CD8-positive, alpha-beta memory T cell (primary cell): ENCODE results near the gene SMYD3. TPM values are rescaled to one million over a fixed set of nuclear protein-coding genes. Genes with fewer than 3 reads are reported as not detected.
A peak's percentile ranks its signal among the peaks of the same experiment; 100 is the strongest.

ENCODE experiments used
- CTCF ChIA-PET: fragments of 350-600 bp; sonication (Branson Sonifier 250); formaldehyde crosslinking; loops from one replicate; lab custom pipeline; 2021; ENCODE audit warnings: antibody characterized with exemption; lab: Charles Lee
- POLR2A ChIA-PET: fragments of 350-600 bp; sonication (Branson Sonifier 250); formaldehyde crosslinking; loops from one replicate; lab custom pipeline; 2021; ENCODE audit warnings: antibody characterized with exemption; lab: Charles Lee
- DNase-seq, 5 donors: peaks; one replicate each; pipeline versions ENCODE4 v3.0.0 to v3.0.0-alpha.2; 2020 to 2022; ENCODE audit warnings: mixed read lengths in 1 of 5
- H3K27ac ChIP-seq: one replicate; pipeline ENCODE4 v1.7.0; 2013; ENCODE audit warnings: low read depth, mild to moderate bottlenecking, low read length, moderate library complexity
- H3K27me3 ChIP-seq: 2 replicates; pipeline ENCODE4 v1.7.0; 2013; ENCODE audit warnings: low read length, mild to moderate bottlenecking; ENCODE audit not compliant: insufficient read depth, poor library complexity, severe bottlenecking
- H3K36me3 ChIP-seq: 2 replicates; pipeline ENCODE4 v1.7.0; 2013; ENCODE audit warnings: mild to moderate bottlenecking, low read length, moderate library complexity; ENCODE audit not compliant: insufficient read depth
- H3K4me1 ChIP-seq: 2 replicates; pipeline ENCODE4 v1.7.0; 2013; ENCODE audit warnings: mild to moderate bottlenecking, low read length, moderate library complexity; ENCODE audit not compliant: insufficient read depth
- H3K4me3 ChIP-seq: 2 replicates; pipeline ENCODE4 v1.7.0; 2013; ENCODE audit warnings: mild to moderate bottlenecking, low read length
- H3K9me3 ChIP-seq: 2 replicates; pipeline ENCODE4 v1.7.0; 2013; ENCODE audit warnings: mild to moderate bottlenecking, low read length
- H3K27ac Mint-ChIP-seq, 8 donors: one replicate each; pipeline ENCODE4 v1.8.0; 2020 to 2021; ENCODE audit warnings: mixed read lengths in 8 of 8, mild to moderate bottlenecking in 6 of 8, inconsistent platforms in 3 of 8, moderate library complexity in 3 of 8
- H3K27me3 Mint-ChIP-seq, 2 donors: one replicate each; pipeline ENCODE4 v1.8.0; 2020 to 2021; ENCODE audit warnings: mixed read lengths in 2 of 2, mild to moderate bottlenecking in 1 of 2, moderate library complexity in 1 of 2
- H3K36me3 Mint-ChIP-seq, 3 donors: one replicate each; pipeline ENCODE4 v1.8.0; 2020 to 2021; ENCODE audit warnings: mixed read lengths in 3 of 3, inconsistent platforms in 1 of 3, mild to moderate bottlenecking in 1 of 3
- H3K4me1 Mint-ChIP-seq, 3 donors: one replicate each; pipeline ENCODE4 v1.8.0; 2020 to 2021; ENCODE audit warnings: mixed read lengths in 3 of 3, inconsistent platforms in 1 of 3, mild to moderate bottlenecking in 1 of 3
- H3K4me3 Mint-ChIP-seq, 7 donors: one replicate each; pipeline ENCODE4 v1.8.0; 2020 to 2021; ENCODE audit warnings: mixed read lengths in 7 of 7, mild to moderate bottlenecking in 6 of 7, moderate library complexity in 4 of 7, inconsistent platforms in 2 of 7
- H3K9me3 Mint-ChIP-seq, 5 donors: one replicate each; pipeline ENCODE4 v1.8.0; 2020 to 2022; ENCODE audit warnings: mixed read lengths in 5 of 5, mild to moderate bottlenecking in 3 of 5, moderate library complexity in 2 of 5, inconsistent platforms in 1 of 5
- polyA plus RNA-seq: library from polyadenylated mRNA; unstranded; fragments of 300-500 nt; fragmentation: Illumina TruSeq; gene quantifications from one replicate; pipeline ENCODE4 v1.2.3, GENCODE V29; 2021
- total RNA-seq, 2 experiments: library from RNA; stranded (reverse); gene quantifications; one replicate each; pipeline ENCODE4 v1.2.3, GENCODE V29; 2021

Gene SMYD3
- total and polyA plus RNA-seq, 3 experiments from 2014 or later, result 12.4 to 31.7 (median 14.5) TPM

- Mint-ChIP-seq H3K9me3 (peaks cover 0 to 27% (median 0%) of the 10 kb centered on the region in 5 donors), H3K27ac (no peak overlapping the region), H3K4me3 (no peak overlapping the region), H3K4me1 (peaks cover 13 to 26% (median 18%) of the 10 kb centered on the region in 3 donors), H3K36me3 (peaks cover under 1 to 34% (median 7%) of the 10 kb centered on the region in 3 donors), H3K27me3 (no peaks in the 10 kb centered on the region)
- Histone ChIP-seq H3K4me1 (no peaks in the 10 kb centered on the region), H3K4me3 (no peak overlapping the region), H3K27me3 (no peaks in the 10 kb centered on the region), H3K9me3 (no peaks in the 10 kb centered on the region), H3K27ac (no peak overlapping the region), H3K36me3 (no peaks in the 10 kb centered on the region)
- ChIA-PET POLR2A (no interaction called here), CTCF (no interaction called here)
- DNase-seq, result no peak
Measured at GRCh38 chr1:246425139-246425794, 81.8 kb downstream of the SMYD3 start.

- CTCF ChIA-PET, result no interaction called here
- no peaks in the 10 kb centered on the region for H3K36me3 ChIP-seq
- H3K4me1 ChIP-seq, result no peaks in the 10 kb centered on the region
- H3K27me3 Mint-ChIP-seq, result no peaks in the 10 kb centered on the region
- POLR2A ChIA-PET, result no interaction called here
- no peak for DNase-seq
- no peaks in the 10 kb centered on the region for H3K9me3 ChIP-seq
- peaks cover 0 to 32% (median 2%) of the 10 kb centered on the region in 5 donors for H3K9me3 Mint-ChIP-seq
- H3K27ac ChIP-seq, result no peak overlapping the region
- no peak overlapping the region for H3K27ac Mint-ChIP-seq
- no peaks in the 10 kb centered on the region for H3K27me3 ChIP-seq
- peaks cover 5 to 13% (median 8%) of the 10 kb centered on the region in 3 donors for H3K4me1 Mint-ChIP-seq
- H3K4me3 ChIP-seq, result no peak overlapping the region
- H3K4me3 Mint-ChIP-seq, result no peak overlapping the region
- H3K36me3 Mint-ChIP-seq, result peaks cover 20 to 47% (median 24%) of the 10 kb centered on the region in 3 donors
Measured at GRCh38 chr1:246420300-246420699, 86.8 kb downstream of the SMYD3 start.

GRCh38 chr1:246418565-246419312, 88.3 kb downstream of the SMYD3 start:
- Mint-ChIP-seq H3K27ac (peak overlapping the region in 1 of 8 donors; percentile 86), H3K4me3 (no peak overlapping the region), H3K36me3 (peaks cover 20 to 55% (median 24%) of the 10 kb centered on the region in 3 donors), H3K4me1 (peaks cover 5 to 13% (median 8%) of the 10 kb centered on the region in 3 donors), H3K27me3 (no peaks in the 10 kb centered on the region), H3K9me3 (peaks cover 0 to 34% (median 2%) of the 10 kb centered on the region in 5 donors)
- Histone ChIP-seq H3K27me3 (no peaks in the 10 kb centered on the region), H3K36me3 (no peaks in the 10 kb centered on the region), H3K4me1 (no peaks in the 10 kb centered on the region), H3K27ac (no peak overlapping the region), H3K4me3 (no peak overlapping the region), H3K9me3 (no peaks in the 10 kb centered on the region)
- POLR2A ChIA-PET, result no interaction called here
- DNase-seq, result no peak
- CTCF ChIA-PET, result no interaction called here

GRCh38 chr1:246417813-246418564, 89.1 kb downstream of the SMYD3 start:
- POLR2A ChIA-PET, result no interaction called here
- no peak for DNase-seq

GRCh38 chr1:246417152-246417812, 89.8 kb downstream of the SMYD3 start:
- Histone ChIP-seq H3K4me1 (no peaks in the 10 kb centered on the region), H3K27me3 (no peaks in the 10 kb centered on the region), H3K27ac (no peak overlapping the region), H3K4me3 (no peak overlapping the region), H3K9me3 (no peaks in the 10 kb centered on the region), H3K36me3 (no peaks in the 10 kb centered on the region)
- ChIA-PET CTCF (no interaction called here), POLR2A (no interaction called here)
- no peaks in the 10 kb centered on the region for H3K27me3 Mint-ChIP-seq
- peaks cover 21 to 63% (median 27%) of the 10 kb centered on the region in 3 donors for H3K36me3 Mint-ChIP-seq
- H3K4me3 Mint-ChIP-seq, result no peak overlapping the region
- peaks cover 4 to 13% (median 8%) of the 10 kb centered on the region in 3 donors for H3K4me1 Mint-ChIP-seq
- H3K27ac Mint-ChIP-seq, result peak overlapping the region in 1 of 8 donors; percentile 51
- peaks cover 0 to 47% (median 2%) of the 10 kb centered on the region in 5 donors for H3K9me3 Mint-ChIP-seq
- no peak for DNase-seq

More at GRCh38 chr1:246417813-246418564, 89.1 kb downstream of the SMYD3 start:
- H3K27me3 Mint-ChIP-seq, result no peaks in the 10 kb centered on the region
- H3K36me3 Mint-ChIP-seq, result peaks cover 23 to 62% (median 27%) of the 10 kb centered on the region in 3 donors
- H3K4me3 Mint-ChIP-seq, result no peak overlapping the region
- H3K27ac ChIP-seq, result no peak overlapping the region
- H3K9me3 ChIP-seq, result no peaks in the 10 kb centered on the region
- CTCF ChIA-PET, result no interaction called here
- H3K4me1 ChIP-seq, result no peaks in the 10 kb centered on the region
- peaks cover 5 to 13% (median 8%) of the 10 kb centered on the region in 3 donors for H3K4me1 Mint-ChIP-seq
- H3K27ac Mint-ChIP-seq, result no peak overlapping the region
- no peaks in the 10 kb centered on the region for H3K27me3 ChIP-seq
- no peaks in the 10 kb centered on the region for H3K36me3 ChIP-seq
- peaks cover 0 to 42% (median 2%) of the 10 kb centered on the region in 5 donors for H3K9me3 Mint-ChIP-seq
- H3K4me3 ChIP-seq, result no peak overlapping the region

- POLR2A ChIA-PET, result no interaction called here
- Mint-ChIP-seq H3K4me3 (no peak overlapping the region), H3K4me1 (peaks cover 1 to 7% (median 2%) of the 10 kb centered on the region in 3 donors), H3K9me3 (peaks cover 4 to 54% (median 9%) of the 10 kb centered on the region in 5 donors), H3K36me3 (peaks cover 21 to 69% (median 28%) of the 10 kb centered on the region in 3 donors), H3K27me3 (no peaks in the 10 kb centered on the region), H3K27ac (no peak overlapping the region)
- CTCF ChIA-PET, result no interaction called here
- H3K36me3 ChIP-seq, result no peaks in the 10 kb centered on the region
- DNase-seq, result no peak
- no peak overlapping the region for H3K4me3 ChIP-seq
- no peaks in the 10 kb centered on the region for H3K27me3 ChIP-seq
- no peak overlapping the region for H3K27ac ChIP-seq
- H3K9me3 ChIP-seq, result no peaks in the 10 kb centered on the region
- no peaks in the 10 kb centered on the region for H3K4me1 ChIP-seq
Measured at GRCh38 chr1:246416261-246416660, 90.8 kb downstream of the SMYD3 start.

- H3K9me3 ChIP-seq, result no peaks in the 10 kb centered on the region
- no peak overlapping the region for H3K4me3 Mint-ChIP-seq
- H3K36me3 Mint-ChIP-seq, result peaks cover 21 to 60% (median 26%) of the 10 kb centered on the region in 3 donors
- peaks cover 4 to 54% (median 9%) of the 10 kb centered on the region in 5 donors for H3K9me3 Mint-ChIP-seq
- H3K27me3 ChIP-seq, result no peaks in the 10 kb centered on the region
- H3K36me3 ChIP-seq, result no peaks in the 10 kb centered on the region
- no peak overlapping the region for H3K27ac ChIP-seq
- ChIA-PET POLR2A (no interaction called here), CTCF (no interaction called here)
- H3K27ac Mint-ChIP-seq, result no peak overlapping the region
- no peak for DNase-seq
- no peaks in the 10 kb centered on the region for H3K4me1 ChIP-seq
- peaks cover 0 to 7% (median 0%) of the 10 kb centered on the region in 3 donors for H3K4me1 Mint-ChIP-seq
- no peak overlapping the region for H3K4me3 ChIP-seq
- no peaks in the 10 kb centered on the region for H3K27me3 Mint-ChIP-seq
Measured at GRCh38 chr1:246415028-246415427, 92.1 kb downstream of the SMYD3 start.
